ENCODE data around the gene ZNF646.
"Not testable (repeated sequence)": the region's sequence is repeated elsewhere in the genome, so short reads cannot be mapped to it uniquely, and the experiment has no call there.

ZNF646 gene

DNA sequence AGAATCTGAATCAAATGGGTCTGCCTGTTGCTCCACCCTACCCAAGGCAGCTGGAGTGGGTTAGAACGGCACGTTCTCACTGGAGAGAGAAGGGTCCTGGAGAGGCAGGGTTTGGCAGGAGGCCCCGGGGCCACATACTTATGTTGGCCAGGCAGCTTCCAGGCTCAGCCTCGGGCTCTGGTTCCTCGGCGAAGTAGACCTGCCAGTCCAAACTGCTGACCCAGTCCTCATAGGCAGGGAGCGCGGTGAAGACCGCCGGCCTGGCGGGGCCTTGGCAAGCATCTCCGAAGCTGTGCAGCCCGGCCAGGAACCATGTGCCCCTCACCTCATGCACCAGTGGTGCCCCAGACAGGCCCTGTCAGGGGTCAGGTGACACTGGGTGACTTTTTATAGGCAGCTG lies 9.8 kb downstream of the ZNF646 start:
- no peak for DNase-seq (ENCODE audit: low read depth in 2 of 2)

DNA sequence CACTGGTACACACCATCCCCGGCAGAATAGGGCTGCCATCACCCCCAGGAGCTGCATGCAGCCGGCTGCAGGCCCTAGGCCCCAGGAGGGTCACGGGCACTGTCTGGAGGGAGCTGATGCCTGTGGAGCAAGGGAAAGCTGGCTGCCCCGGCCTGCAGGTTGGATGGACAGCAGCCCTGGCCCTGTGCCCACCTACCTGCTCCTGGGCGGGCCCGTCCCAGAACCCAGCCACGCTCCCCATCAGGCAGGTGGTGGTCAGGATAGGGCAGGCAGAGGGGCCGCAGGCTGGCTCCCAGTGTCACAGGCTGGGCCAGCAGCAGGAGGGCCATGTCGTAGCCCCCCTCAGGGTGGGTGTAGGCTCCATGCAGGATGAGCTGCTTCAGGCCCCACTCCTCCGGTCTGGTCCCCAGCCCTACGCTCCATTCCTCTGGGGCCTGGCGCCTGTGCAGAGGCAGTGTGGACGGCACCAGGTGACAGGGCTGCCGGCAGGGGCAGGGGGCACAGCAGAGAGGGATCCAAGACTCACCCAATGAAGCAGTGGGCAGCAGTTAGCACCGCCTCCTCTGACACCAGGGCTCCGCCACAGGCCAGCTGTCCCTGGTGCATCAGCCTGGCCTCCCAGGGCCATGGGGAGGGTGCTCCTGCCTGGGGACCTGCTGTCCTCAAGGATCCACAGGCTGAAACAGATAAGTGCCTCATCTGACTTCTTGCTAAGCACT lies 10.5 kb downstream of the ZNF646 start:
- DNase-seq (ENCODE audit: low read depth in 2 of 2), result no peak

DNA sequence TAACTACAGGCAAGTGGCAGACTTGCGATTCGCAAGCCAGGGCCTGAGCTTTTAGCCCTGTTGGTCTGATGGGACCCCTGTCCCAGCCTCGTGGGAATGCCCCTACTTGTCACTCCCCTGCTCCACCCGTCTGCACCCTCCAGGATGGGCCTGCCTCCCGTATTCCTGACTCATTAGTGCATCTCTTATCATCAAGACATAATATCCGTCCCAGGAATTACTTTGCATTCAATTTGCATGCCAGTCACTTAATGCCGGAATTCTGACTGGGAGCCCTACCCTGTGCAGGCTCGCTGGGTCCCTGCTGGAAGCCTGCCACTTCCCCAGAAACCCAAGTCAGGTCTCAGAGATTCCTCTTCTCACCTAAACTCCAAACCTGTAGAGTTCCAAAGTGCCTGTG lies 11.2 kb downstream of the ZNF646 start:
- DNase-seq (ENCODE audit: low read depth in 2 of 2), result no peak

DNA sequence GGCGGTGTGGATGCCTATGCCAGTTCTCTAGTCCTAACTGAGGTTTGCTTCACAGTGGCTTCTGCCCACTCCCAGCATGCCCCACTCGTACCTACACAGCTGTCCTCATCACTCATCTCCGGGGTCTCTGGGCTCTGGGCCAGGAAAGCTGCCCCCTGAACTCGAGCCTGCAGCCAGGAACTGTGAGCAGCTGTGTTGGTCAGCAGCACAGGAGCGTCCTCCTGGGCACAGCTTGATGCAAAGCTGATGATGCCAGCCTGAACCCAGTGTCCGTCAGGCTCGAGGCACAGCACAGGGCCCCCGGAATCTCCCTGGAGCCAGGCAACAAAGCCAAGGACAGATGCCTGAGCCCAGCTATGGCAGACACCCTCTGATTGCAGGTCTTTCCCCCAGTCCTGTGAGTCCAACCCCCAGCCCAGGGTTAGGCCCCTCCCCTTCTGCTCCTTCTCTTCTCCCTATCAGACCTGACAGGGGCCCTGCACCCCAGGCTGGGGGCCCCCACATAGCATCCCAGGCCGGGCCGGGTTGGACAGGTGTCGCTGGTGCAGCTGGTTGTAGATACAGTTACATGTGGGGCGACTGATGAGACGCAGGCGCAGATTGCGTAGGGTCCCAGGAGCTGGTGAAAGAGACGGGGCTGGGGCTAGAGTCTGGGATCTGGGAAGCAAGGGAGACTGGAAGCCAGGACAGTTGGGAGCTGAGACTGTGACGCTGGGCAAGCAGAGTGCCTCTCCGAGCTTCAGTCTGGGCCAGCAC lies 11.8 kb downstream of the ZNF646 start:
- DNase-seq (ENCODE audit: low read depth in 2 of 2), result no peak

DNA sequence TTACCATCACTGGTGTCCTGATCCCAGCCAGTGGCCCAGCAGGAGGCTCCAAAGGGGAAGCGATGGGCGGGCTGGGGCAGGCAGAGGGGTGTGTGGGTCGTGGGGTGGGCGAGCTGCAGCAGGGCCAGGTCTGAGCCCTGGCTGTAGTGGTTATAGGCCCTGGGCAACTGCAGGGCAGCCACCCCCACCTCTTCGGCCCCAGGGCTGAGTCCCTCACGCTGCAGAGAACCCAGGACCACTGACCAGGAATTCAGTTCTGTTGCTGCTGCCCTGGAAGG lies 12.3 kb downstream of the ZNF646 start:
- DNase-seq (ENCODE audit: low read depth in 2 of 2), result no peak

DNA sequence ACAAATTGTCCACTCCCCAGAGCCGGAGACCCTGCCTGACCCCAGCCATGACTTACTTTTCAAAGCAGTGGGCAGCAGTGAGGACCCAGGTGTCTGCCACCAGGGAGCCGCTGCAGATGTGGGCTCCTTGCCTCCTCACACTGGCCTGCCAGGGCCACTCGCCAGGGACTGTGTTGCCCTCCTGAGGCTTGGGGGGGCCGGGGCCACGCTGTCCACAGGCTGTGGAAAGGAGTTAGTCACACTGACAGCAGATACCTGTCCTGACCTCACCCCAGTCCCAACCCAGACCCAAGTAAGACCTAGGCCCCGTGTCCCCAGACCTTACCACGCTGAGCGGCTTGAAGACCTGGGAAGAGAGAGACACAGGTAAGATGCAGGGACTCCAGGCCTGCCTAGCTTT lies 13.3 kb downstream of the ZNF646 start:
- DNase-seq (ENCODE audit: low read depth in 2 of 2), result no peak

DNA sequence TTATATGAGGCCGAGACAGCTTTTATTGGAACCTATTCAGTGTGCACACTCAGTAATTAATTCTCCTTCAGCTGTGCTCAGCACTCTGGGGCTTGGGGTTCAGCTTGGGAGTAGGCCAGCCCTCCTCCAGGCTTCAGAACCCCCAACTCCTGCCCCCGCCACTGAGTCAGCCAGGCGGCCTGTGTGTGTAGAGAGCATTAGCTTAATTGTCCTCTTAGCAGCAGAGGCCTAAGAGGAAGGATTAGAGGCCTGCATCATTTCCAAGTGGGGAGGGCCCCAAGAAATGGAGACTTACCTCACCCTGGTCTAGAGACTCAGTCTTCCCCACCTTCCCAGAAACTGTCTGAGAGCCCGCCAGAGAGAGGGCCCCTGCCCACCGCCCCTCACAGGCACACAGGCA lies 13.7 kb downstream of the ZNF646 start:
- no peak for DNase-seq (ENCODE audit: low read depth in 2 of 2)

DNA sequence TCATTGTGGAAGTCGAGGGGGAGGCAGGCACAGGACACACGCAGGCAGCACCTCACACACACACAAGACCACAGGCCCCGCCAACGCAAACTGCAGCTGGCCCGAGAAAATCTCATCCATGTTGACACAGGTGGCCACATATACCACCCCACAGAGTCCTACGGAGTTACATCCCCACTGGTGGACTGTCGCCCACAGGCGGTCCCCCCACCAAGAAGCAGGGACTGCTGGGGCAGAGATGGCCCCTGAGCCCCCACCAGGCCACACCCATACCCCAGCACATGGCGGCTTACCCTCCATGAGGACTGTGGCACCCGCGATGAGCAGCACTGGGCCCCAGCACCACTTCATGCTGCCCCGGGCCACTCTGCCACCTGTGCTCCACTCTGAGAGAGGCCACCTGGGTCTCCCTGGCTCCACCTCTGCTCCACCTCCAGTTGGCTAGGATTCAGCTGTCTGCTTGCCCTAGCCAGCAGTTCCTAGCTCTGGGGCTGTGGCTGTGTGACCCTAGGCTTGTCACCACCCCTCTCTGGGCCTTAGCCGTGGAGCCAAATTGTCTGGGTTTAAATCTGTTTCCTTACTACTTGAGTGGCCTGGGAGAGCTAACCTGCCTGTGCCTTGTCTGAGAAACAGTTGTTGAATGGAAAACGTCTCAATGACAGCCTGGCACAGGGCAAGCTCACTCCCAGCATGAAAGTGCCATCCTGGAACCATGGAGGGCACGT lies 14.4 kb downstream of the ZNF646 start, which contains the start of gene PRSS53:
Gene PRSS53 (minus strand): TSS at position 485 of the 725 bp plus-strand sequence. CDS start 134 bp downstream, at position 351.
- no peak for DNase-seq (ENCODE audit: low read depth in 2 of 2)

DNA sequence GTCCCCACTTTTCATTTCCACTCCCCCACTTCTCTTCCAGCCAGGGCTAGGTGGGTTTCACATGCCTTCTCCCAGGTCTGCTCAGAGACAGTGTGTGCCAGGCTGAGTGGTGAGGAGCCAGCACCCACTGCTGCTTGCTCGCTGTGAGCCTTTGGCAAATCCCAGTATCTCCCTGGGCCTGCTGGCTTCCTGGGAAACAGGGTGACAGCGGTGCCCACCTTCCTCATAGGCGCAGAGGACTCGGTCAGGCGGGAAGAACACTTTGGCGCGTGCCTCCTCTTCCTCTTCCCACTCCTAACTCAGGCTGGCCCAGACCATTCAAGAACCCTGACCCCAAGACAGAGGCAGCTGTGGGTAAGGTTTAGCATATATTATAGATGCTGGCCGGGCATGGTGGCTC lies 15.0 kb downstream of the ZNF646 start:
- no peak for DNase-seq (ENCODE audit: low read depth in 2 of 2)

DNA sequence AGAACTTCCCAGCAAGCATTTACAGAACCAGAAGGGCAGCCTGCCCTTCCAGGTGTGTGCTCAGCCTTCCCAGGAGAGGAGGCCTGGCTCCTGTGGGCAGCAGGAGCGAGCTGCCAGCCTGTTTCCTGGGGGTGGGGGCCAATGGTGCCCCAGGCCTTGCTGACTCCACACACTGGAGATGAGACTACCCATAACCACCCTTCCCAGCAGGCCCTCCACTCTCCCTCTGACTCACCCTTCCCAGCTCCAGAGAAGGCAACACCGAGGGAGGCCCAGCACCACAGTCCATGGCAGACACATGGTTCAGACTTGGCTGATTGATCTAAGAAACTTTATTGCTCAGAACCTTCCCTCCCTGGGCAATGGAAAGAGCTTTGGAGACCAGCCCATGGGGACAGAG lies 16.3 kb downstream of the ZNF646 start:
- no peak for DNase-seq (ENCODE audit: low read depth in 2 of 2)

DNA sequence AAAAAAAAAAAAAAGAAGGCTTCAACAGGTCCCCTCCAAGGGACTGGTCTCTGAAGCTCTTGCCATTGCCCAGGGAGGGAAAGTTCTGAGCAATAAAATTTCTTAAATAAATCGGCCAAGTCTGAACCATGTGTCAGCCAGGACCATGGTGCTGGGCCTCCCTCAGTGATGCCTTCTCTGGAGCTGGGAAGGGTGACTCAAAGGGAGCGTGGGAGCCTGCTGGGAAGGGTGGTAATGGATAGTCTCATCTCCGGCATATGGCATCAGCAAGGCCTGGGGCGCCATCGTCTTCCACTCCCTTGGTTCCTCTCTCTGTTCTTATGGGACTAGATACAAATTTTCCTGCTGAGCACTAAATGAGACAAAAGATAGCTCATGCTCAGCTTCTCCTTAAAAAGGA lies 18.1 kb downstream of the ZNF646 start:
- no peak for DNase-seq (ENCODE audit: low read depth in 2 of 2)

DNA sequence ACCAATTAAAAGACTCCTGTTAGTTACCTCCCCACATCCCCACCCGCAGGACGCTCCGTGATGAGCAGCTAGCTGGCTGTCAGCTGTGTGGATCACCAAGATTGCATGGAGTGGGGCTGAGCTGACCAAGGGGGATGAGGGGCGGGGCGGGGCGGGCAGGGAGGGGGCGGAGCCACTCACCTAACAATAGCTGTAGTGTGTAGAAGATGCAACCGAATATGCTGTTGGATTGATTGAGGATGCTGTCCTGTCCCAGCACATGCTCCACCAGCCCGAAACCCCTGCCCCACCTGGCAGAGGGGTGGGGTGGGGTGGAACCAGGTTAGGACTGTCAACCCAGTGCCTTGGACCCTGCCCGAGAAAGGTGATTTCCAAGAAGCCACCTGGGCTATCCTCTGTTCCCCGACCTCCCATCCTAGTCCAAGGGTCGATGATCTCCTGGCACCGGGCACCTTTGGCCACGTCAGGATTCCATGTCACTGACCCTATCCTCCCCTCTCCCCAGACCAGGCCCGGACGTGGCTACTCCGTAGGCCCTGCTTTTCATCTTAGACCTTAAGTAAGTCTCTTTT lies 19.0 kb downstream of the ZNF646 start:
- no peak for DNase-seq (ENCODE audit: low read depth in 2 of 2)

DNA sequence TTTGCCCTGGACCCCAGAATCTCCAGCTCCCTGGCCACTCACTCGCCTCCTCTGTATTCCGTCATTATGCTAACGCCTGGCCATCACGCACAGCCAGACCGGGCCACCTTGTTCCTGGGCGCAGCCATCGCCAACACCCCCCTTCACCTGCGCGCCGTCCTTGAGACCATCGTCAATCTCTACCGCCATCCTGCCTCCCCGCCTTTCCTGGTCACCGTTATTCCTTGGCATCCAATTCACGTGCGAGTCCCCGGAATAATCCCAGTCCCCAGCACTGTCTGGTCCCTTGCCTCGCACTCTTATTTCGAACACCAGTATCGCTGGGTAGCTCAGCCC lies 19.8 kb downstream of the ZNF646 start:
- DNase-seq (ENCODE audit: low read depth in 2 of 2), result no peak

DNA sequence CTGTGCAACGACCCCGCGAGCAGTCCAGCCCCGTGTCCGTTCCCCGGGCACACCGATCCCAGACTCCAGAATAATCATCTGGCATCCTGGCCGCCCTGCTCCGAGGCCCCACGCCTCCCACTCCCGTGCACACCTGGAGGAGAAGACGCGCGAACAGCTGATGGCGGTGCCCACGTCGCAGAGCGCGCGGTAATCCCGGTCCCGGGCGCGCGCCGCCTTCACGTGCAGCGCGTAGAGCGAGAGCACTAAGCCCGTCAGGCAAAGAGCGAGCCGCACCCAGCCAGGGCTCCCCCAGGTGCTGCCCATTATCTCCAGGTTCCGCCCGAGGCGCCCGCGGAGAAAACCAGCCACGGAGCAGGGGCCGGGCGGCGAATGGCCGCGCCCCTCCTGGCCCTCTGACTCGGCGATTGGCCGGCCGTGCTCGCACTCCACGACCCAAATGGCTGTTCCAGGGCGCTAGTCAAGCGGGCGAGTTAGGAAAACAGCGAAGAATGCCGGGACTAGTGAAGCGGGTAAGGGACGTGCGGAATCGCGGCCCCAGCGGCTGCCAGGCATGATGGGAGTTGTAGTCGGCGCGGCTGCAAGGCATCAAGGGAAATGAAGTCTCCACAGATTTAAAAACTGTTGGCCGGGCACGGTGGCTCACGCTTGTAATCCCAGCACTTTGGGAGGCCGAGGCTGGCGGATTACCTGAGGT lies 20.4 kb downstream of the ZNF646 start, which contains the start of gene VKORC1:
Gene VKORC1 (minus strand): TSS at position 374 of the 697 bp plus-strand sequence. CDS start 68 bp downstream, at position 306.
- DNase-seq (ENCODE audit: low read depth in 2 of 2), result peak; percentile 88 to 94

DNA sequence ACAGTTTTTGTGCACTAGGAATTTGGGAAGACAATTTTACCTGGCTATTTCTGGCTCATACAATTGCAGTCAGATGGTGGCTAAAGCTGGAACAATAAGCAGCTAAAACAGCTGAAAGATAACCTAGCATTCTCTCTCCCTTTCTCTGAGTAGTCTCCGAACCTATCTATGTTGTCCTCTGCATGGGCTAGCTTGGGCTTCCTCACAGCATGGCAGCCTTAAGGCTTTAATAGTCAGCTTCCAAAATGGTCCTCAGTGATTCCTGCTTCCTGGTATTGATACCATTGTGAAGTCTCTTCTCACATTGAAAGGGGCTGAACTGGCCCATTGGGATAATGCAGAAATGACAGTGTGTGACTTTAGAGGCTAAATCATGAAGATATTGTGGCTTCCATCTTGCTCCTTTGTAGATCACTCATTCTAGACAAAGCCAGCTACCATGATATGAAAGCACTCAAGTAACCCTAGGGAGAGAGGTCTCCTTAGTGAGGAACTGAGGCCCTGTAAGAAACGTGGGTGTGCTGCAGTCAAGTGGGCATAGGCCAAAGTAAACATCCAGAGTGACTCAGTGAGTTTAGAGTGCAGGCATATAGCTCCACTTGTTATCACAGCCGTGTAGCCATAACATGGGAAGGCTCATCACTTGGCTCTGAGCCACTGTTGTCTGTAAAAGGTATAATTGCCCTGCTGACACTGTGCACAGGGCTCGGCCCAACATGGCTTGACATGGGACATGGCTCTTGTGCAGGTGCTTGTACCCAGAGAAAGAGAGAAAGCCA lies 25.8 kb downstream of the ZNF646 start:
- no peak for DNase-seq (ENCODE audit: low read depth in 2 of 2)

DNA sequence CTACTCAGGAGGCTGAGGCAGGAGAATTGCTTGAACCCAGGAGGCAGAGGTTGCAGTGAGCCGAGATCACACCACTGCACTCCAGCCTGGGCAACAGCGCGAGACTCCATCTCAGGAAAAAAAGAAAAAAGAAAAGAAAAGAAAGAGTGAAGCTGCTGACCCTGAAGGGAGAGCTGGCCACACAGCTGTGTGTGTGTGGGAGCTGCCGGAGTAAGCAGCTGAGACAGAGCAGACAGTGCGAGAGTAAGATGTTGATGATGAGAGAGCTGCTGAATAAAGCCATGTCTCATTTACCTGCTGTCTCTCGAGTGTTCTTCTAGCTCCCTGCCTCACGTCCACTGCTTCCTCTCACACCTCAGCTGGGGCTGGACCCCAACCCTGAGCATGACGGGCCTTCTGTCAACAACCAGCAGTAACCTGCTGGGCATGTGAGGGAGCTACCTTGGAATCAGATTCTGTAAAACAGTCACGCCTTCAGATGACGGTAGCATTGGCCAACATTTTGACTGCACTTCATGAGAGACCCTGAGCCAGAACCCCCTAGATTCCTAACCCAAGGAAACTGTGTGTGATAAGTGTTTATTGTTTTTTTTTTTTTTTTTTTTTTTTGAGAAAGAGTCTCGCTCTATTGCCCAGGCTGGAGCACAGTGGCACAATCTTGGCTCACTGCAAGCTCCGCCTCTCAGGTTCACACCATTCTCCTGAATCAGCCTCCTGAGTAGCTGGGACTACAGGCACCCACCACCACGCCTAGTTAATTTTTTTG lies 26.8 kb downstream of the ZNF646 start:
- DNase-seq (ENCODE audit: low read depth in 2 of 2), result not testable (repeated sequence)

DNA sequence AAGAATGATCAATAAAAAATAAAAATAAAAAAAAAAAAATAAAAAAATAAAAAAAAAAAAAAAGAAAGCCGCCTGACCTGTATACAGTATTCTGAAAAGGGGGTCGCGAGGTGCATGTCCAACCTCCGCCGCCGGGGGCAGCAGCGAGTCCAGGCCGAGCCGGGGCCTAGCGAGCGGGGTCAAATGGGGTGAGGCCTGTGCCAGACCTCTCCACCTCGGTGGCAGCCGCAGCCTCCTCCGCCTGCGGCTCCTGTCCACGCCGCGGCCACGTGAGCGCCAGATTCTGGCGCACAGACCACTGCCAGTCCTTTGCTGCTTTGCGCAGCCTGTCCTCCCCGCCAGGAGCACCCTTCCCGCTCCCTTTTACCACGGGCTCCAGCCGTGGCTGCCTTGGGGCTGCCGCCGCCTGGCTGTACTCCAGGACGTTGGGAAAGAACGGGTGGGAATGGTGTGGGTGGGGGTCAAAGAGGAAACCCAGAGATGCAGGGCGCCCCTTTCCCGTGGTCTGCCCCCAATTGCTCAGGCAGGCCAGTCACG lies 31.5 kb downstream of the ZNF646 start:
- DNase-seq (ENCODE audit: low read depth in 2 of 2), result no peak

DNA sequence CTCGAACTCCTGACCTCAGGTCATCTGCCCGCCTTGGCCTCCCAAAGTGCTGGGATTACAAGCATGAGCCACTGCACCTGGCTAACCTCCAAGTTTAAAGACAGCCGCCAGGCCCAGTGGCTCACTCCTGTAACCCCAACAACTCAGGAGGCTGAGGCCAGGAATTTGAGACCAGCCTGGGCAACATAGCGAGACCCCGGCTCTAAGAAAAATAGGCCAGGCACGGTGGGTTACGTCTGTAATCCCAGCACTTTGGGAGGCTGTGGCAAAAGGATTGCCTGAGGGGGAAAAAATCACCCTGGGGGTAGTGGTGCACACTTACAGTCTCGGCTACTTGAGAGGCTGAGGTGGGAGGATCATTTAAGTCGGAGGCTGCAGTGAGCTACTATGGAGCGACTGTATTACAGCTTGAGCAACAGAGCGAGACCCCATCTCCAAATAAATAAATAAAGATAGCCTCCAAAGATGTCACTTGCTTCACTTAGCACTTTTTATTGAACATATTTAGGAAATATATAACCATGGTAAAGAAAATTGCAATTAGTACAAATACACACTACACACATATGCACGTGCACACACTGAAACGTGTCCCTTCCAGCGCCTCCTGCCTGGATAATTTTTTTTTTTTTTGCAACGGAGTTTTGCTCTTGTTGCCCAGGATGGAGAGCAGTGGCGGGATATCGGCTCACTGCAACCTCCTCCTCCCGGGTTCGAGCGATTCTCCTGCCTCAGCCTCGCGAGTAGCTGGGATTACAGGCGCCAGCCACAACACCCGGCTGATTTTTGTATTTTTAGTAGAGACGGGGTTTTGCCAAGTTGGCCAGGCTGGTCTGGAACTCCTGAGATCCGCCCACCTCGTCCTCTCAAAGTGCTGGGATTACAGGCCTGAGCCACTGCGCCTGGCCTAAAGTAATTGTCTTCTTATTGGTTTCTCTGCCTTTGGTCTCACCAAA lies 32.6 kb downstream of the ZNF646 start:
- DNase-seq (ENCODE audit: low read depth in 2 of 2), result no peak

DNA sequence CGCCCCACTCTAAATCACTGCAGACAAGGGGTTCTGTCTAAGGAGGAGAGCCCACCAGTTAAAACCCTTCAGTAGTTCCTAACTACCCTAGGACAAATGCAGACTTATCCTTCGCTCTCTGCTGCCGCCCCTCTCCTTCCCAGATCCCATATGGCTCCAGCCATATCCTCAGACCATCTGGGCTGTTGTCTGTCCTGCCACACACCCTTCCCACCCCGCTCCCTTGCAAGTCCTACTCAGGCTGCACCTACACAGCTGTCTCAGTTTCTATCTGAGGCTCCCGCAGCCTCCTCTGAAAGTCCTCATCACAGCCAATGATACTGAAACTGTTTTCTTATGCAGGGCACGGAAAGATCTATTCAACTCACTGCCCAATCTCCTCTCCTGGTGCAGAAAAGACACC lies 33.2 kb downstream of the ZNF646 start:
- DNase-seq (ENCODE audit: low read depth in 2 of 2), result no peak
